Panc1 (cell line): ENCODE measurements around the gene MFSD6L. TPM values are rescaled to one million over a fixed set of nuclear protein-coding genes. Genes with fewer than 3 reads are reported as not detected.

ENCODE experiments used
- ATAC-seq: fragments of 200-7000 bp; cut with Tn5 transposase; 2 replicates; pipeline ENCODE4 v1.9.1; 2020; ENCODE audit warnings: mild to moderate bottlenecking, moderate library complexity
- BruUV-seq: library from RNA; stranded (reverse); fragments of 400-500 nt; replicated peaks from 2 replicates; lab custom pipeline; 2021; lab: Mats Ljungman, UMichigan
- CTCF ChIA-PET: fragments of 300-600 bp; sonication (Branson Sonifier 250); formaldehyde crosslinking; loops from one replicate; lab custom pipeline; 2022; ENCODE audit warnings: antibody characterized with exemption; lab: Charles Lee
- POLR2A ChIA-PET: fragments of 300-600 bp; sonication (Branson Sonifier 250); formaldehyde crosslinking; loops from one replicate; lab custom pipeline; 2022; ENCODE audit warnings: antibody characterized with exemption; lab: Charles Lee
- DNase-seq: peaks from one replicate; pipeline ENCODE4 v3.0.0-alpha.2; 2010; ENCODE audit warnings: low read depth, low spot score
- H3K27ac ChIP-seq: 2 replicates; pipeline ENCODE4 v1.5.1; 2011; ENCODE audit warnings: mild to moderate bottlenecking, low read length, inconsistent platforms
- H3K27me3 ChIP-seq: fragments of 200-500 bp; sonication (Bioruptor generic); 2 replicates; pipeline ENCODE4 v1.6.0; 2014; ENCODE audit warnings: low read length, inconsistent platforms; ENCODE audit not compliant: control insufficient read depth, insufficient read depth
- H3K36me3 ChIP-seq: fragments of 200-500 bp; sonication (Bioruptor generic); 2 replicates; pipeline ENCODE4 v1.5.1; 2014; ENCODE audit warnings: inconsistent platforms, mild to moderate bottlenecking, low read length, moderate library complexity; ENCODE audit not compliant: control insufficient read depth, insufficient read depth
- H3K4me1 ChIP-seq: 2 replicates; pipeline ENCODE4 v1.5.1; 2011; ENCODE audit warnings: inconsistent platforms, mild to moderate bottlenecking, low read length, moderate library complexity; ENCODE audit not compliant: control insufficient read depth, insufficient read depth
- H3K4me3 ChIP-seq, 2 experiments: 2 replicates each; pipeline ENCODE4 v1.5.1; 2011 to 2012; ENCODE audit warnings: low read depth in 2 of 2, low read length in 2 of 2, mild to moderate bottlenecking in 2 of 2, inconsistent platforms in 1 of 2, moderate library complexity in 1 of 2
- H3K9me3 ChIP-seq: fragments of 200-500 bp; sonication (Bioruptor generic); 2 replicates; pipeline ENCODE4 v1.5.1; 2014; ENCODE audit warnings: low read depth, mild to moderate bottlenecking, inconsistent platforms, low read length, moderate library complexity; ENCODE audit not compliant: control insufficient read depth, insufficient read depth
- CTCF ChIP-seq: fragments of 450-650 bp; IDR thresholded peaks from 2 replicates; pipeline ENCODE4 v1.5.1; 2017; ENCODE audit warnings: mild to moderate bottlenecking
- POLR2AphosphoS5 ChIP-seq: IDR thresholded peaks from 2 replicates; pipeline ENCODE4 v1.6.1; 2012; ENCODE audit warnings: mild to moderate bottlenecking, low read depth, low read length, moderate library complexity
- SIN3A ChIP-seq: IDR thresholded peaks from 2 replicates; pipeline ENCODE4 v1.6.1; 2012; ENCODE audit warnings: low read depth, mild to moderate bottlenecking, low read length, moderate library complexity, borderline replicate concordance; ENCODE audit not compliant: insufficient read depth
- TCF7L2 ChIP-seq: IDR thresholded peaks from 2 replicates; pipeline ENCODE4 v1.6.1; 2011; ENCODE audit warnings: mild to moderate bottlenecking, low read depth, low read length, inconsistent platforms
- in situ Hi-C: cut with HindIII; loops from 2 replicates; pipeline ENCODE4 v1.10.0; 2016; ENCODE audit warnings: low sequenced_read_pairs, low pct_unique_long_range_greater_than_20kb
- intact Hi-C: fragments of 100-400 bp; cut with micrococcal nuclease; formaldehyde crosslinking; loops from one replicate; pipeline ENCODE4 v1.10.0; 2022; ENCODE audit not compliant: unreplicated experiment
- total RNA-seq: library from RNA; stranded (reverse); gene quantifications from one replicate; pipeline ENCODE4 v1.2.1, GENCODE V29; 2021; ENCODE audit not compliant: unreplicated experiment
- TF ChIP-seq, protein P1 (sequence below), 2 experiments: IDR thresholded peaks; 2 replicates each; pipeline ENCODE4 v1.6.1; 2011 to 2012; ENCODE audit warnings: low read depth in 2 of 2, control low read depth in 1 of 2, low read length in 1 of 2, mild to moderate bottlenecking in 1 of 2, moderate library complexity in 1 of 2; ENCODE audit not compliant: insufficient read depth in 1 of 2

Gene MFSD6L
- total RNA-seq, 1 experiment from 2014 or later: not detected

GRCh38 chr17:8820311-8821010 is 21.3 kb upstream of the MFSD6L start:
- ATAC-seq: no peak
- H3K27me3 ChIP-seq: peaks cover 9% of the 10 kb centered on the region
- POLR2A ChIA-PET: no interaction called here
- CTCF ChIA-PET: interaction anchor here (0.6 kb wide), 1 partner anchor 122 kb away, joined by 5 read pairs; no protein-coding TSS in a partner anchor
- H3K9me3 ChIP-seq: peaks cover 5% of the 10 kb centered on the region; the same call in 1 of the 2 replicates
- DNase-seq: no peak
- BruUV-seq: no TSS peak
- H3K4me1 ChIP-seq: no peaks in the 10 kb centered on the region
- no peak overlapping the region for H3K4me3 ChIP-seq
- in situ Hi-C loops: no loop called here
- no peaks in the 10 kb centered on the region for H3K36me3 ChIP-seq
- no peak overlapping the region for H3K27ac ChIP-seq
- intact Hi-C loops: no loop called here
- TF ChIP-seq CTCF: no peak
- TF ChIP-seq SIN3A: no peak
- TF ChIP-seq, protein P1, sequence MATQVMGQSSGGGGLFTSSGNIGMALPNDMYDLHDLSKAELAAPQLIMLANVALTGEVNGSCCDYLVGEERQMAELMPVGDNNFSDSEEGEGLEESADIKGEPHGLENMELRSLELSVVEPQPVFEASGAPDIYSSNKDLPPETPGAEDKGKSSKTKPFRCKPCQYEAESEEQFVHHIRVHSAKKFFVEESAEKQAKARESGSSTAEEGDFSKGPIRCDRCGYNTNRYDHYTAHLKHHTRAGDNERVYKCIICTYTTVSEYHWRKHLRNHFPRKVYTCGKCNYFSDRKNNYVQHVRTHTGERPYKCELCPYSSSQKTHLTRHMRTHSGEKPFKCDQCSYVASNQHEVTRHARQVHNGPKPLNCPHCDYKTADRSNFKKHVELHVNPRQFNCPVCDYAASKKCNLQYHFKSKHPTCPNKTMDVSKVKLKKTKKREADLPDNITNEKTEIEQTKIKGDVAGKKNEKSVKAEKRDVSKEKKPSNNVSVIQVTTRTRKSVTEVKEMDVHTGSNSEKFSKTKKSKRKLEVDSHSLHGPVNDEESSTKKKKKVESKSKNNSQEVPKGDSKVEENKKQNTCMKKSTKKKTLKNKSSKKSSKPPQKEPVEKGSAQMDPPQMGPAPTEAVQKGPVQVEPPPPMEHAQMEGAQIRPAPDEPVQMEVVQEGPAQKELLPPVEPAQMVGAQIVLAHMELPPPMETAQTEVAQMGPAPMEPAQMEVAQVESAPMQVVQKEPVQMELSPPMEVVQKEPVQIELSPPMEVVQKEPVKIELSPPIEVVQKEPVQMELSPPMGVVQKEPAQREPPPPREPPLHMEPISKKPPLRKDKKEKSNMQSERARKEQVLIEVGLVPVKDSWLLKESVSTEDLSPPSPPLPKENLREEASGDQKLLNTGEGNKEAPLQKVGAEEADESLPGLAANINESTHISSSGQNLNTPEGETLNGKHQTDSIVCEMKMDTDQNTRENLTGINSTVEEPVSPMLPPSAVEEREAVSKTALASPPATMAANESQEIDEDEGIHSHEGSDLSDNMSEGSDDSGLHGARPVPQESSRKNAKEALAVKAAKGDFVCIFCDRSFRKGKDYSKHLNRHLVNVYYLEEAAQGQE (IDR thresholded peaks at IDR 0.05; ENCODE audit: insufficient read depth in 1 of 2, low read depth in 2 of 2, low read length in 1 of 2): no peak
- TF ChIP-seq TCF7L2: no peak
- no peak for TF ChIP-seq POLR2AphosphoS5

- Histone ChIP-seq H3K4me1 (no peaks in the 10 kb centered on the region), H3K4me3 (no peak overlapping the region), H3K9me3 (no peaks in the 10 kb centered on the region), H3K27ac (no peak overlapping the region), H3K36me3 (no peaks in the 10 kb centered on the region), H3K27me3 (peaks cover 9% of the 10 kb centered on the region)
- TF ChIP-seq SIN3A (no peak), CTCF (no peak)
- TF ChIP-seq, protein P1 (IDR thresholded peaks at IDR 0.05; ENCODE audit: insufficient read depth in 1 of 2, low read depth in 2 of 2, low read length in 1 of 2): no peak
- in situ Hi-C loops: no loop called here
- DNase-seq: no peak
- intact Hi-C loops: no loop called here
- ChIA-PET CTCF (no interaction called here), POLR2A (no interaction called here)
- BruUV-seq: no TSS peak
- no peak for ATAC-seq
Observed at GRCh38 chr17:8818654-8819330, 19.6 kb upstream of the MFSD6L start.
